GM13977 (cell line): ENCODE results near the gene SUN2.

ENCODE experiments used
- DNase-seq: peaks from one replicate; pipeline ENCODE4 v3.0.0; 2012; ENCODE audit warnings: low spot score
- CTCF ChIP-seq: IDR thresholded peaks from 2 replicates; pipeline ENCODE4 v1.5.1; 2012; ENCODE audit warnings: mild to moderate bottlenecking, control low read depth; ENCODE audit not compliant: insufficient read depth; ENCODE audit errors: extremely low read depth, missing control alignments
- in situ Hi-C: fragments of 300-500 bp; cut with MboI; formaldehyde crosslinking; loops from one replicate; pipeline ENCODE4 v1.12.0; 2022; ENCODE audit warnings: low sequenced_read_pairs, low pct_unique_long_range_greater_than_20kb, mixed read lengths, inconsistent platforms; ENCODE audit not compliant: unreplicated experiment

The SUN2 gene

GRCh38 chr22:38741166-38741565 lies 14.6 kb downstream of the SUN2 start:
- in situ Hi-C loops = no loop called here
- DNase-seq = no peak
- TF ChIP-seq CTCF = no peak

GRCh38 chr22:38740754-38741153 lies 15.0 kb downstream of the SUN2 start:
- no peak for TF ChIP-seq CTCF
- DNase-seq = no peak
- in situ Hi-C loops = no loop called here

- DNase-seq = no peak
- in situ Hi-C loops = no loop called here
- TF ChIP-seq CTCF = no peak
Measured at GRCh38 chr22:38740116-38740723, 15.6 kb downstream of the SUN2 start.

- in situ Hi-C loops = no loop called here
- no peak for DNase-seq
- no peak for TF ChIP-seq CTCF
Measured at GRCh38 chr22:38739300-38740055, 16.3 kb downstream of the SUN2 start.

- no peak for TF ChIP-seq CTCF
- DNase-seq = no peak
- in situ Hi-C loops = no loop called here
Measured at GRCh38 chr22:38738475-38739070, 17.2 kb downstream of the SUN2 start.

GRCh38 chr22:38737302-38738060 lies 18.3 kb downstream of the SUN2 start:
- in situ Hi-C loops = no loop called here
- DNase-seq = no peak
- no peak for TF ChIP-seq CTCF
